Adrenal gland (tissue), 12 donors: Measurements from ENCODE around the gene USPL1. TPM values are rescaled to one million over a fixed set of nuclear protein-coding genes. Genes with fewer than 3 reads are reported as not detected.

Experiments used
- DNase-seq, 7 donors: peaks; one replicate each; pipeline ENCODE4 v3.0.0-alpha.2; 2019 to 2020
- H3K27ac ChIP-seq, 5 donors: fragments of 200-600 bp; sonication (generic) in 4 of 5; 1 replicate in 3 of 5; 2 replicates in 2 of 5; pipeline versions ENCODE4 v1.5.1 to v1.8.0; 2016 to 2020; ENCODE audit warnings: mild to moderate bottlenecking in 1 of 5
- H3K27me3 ChIP-seq: fragments of 200-600 bp; 2 replicates; pipeline ENCODE4 v1.8.0; 2021
- H3K36me3 ChIP-seq, 2 donors: fragments of 200-600 bp; replicated peaks in 1 of 2; 1 replicate in 1 of 2; 2 replicates in 1 of 2; pipeline versions ENCODE4 v1.5.1 to v1.8.0; 2018 to 2022
- H3K4me1 ChIP-seq, 2 donors: fragments of 200-600 bp; replicated peaks in 1 of 2; 1 replicate in 1 of 2; 2 replicates in 1 of 2; pipeline versions ENCODE4 v1.5.1 to v1.8.0; 2018 to 2021
- H3K4me3 ChIP-seq, 4 donors: fragments of 200-600 bp; sonication (generic) in 3 of 4; one replicate each; pipeline ENCODE4 v1.5.1; 2016 to 2018
- H3K9me3 ChIP-seq, 3 donors: fragments of 200-600 bp; sonication (generic) in 1 of 3; replicated peaks in 1 of 3; 1 replicate in 2 of 3; 2 replicates in 1 of 3; pipeline versions ENCODE4 v1.5.1 to v1.8.0; 2016 to 2021
- CTCF ChIP-seq, 6 experiments: fragments of 450-650 bp in 4 of 6; fragments of 200-600 bp in 2 of 6; sonication (generic) in 1 of 6; IDR thresholded peaks; 1 replicate in 5 of 6; 2 replicates in 1 of 6; pipeline versions ENCODE4 v1.5.1 to v1.8.0; 2016 to 2021; ENCODE audit warnings: antibody characterized with exemption in 6 of 6, mild to moderate bottlenecking in 2 of 6, moderate library complexity in 1 of 6
- POLR2A ChIP-seq, 2 donors: fragments of 450-650 bp; IDR thresholded peaks; one replicate each; pipeline ENCODE4 v1.6.1; 2017; ENCODE audit warnings: antibody characterized with exemption in 2 of 2, mild to moderate bottlenecking in 2 of 2, moderate library complexity in 1 of 2
- WGBS, 4 donors: extraction: QIAGEN DNeasy Blood & Tissue Kit in 2 of 4; methylation state at CpG; one replicate each; pipeline versions ENCODE4 v1.1.5 to v1.1.7; 2013 to 2017; 5-methylcytosine and 5-hydroxymethylcytosine counted together
- intact Hi-C, 2 donors: fragments of 100-400 bp; cut with DNase I; formaldehyde crosslinking; loops; one replicate each; pipeline versions ENCODE4 v1.14.1 to v1.15.0; 2022 to 2023
- polyA plus RNA-seq, 3 donors: library from polyadenylated mRNA; stranded (reverse); fragments of 200-250 nt in 2 of 3; fragments of 350-450 nt in 1 of 3; fragmentation: Illumina TruSeq in 1 of 3; extraction: RNeasy Lipid Tissue Mini Kit (QIAGEN cat#74804) in 1 of 3; gene quantifications; one replicate each; pipeline ENCODE4 v1.2.3, GENCODE V29; 2013 to 2014
- total RNA-seq, 9 donors: library from RNA; depleted of rRNA in 4 of 9; stranded (reverse); fragments of >200 nt in 4 of 9; fragments of 120-200 nt in 1 of 9; fragmentation: NEBNext Ultra II Directional in 1 of 9; extraction: Animal tissue kit (Norgen Biotek cat#: 25700) in 1 of 9; gene quantifications; one replicate each; pipeline versions ENCODE4 v1.1.0 to v1.2.4, GENCODE V29; 2013 to 2023
- donor health status: healthy with polysubstance abuse.
- donor health status: Bipolar disorder and iron deficiency.
- donor health status: DM: yes; HTN: yes; CAD: no.
- donor health status: DM: no; HTN: no; CAD: no.
- donor health status: DM: no; HTN: no; CAD: no.
- donor health status: DM: yes; HTN: yes; CAD: no.

USPL1 gene
- total and polyA plus RNA-seq, 12 donors, result 6.3 to 23.8 (median 15.5) TPM

GRCh38 chr13:30697177-30697953 is 79.6 kb downstream of the USPL1 start:
- TF ChIP-seq CTCF (IDR thresholded peaks at IDR 0.05), result no peak
- Histone ChIP-seq H3K4me1 (peaks cover 0 to 25% of the 10 kb centered on the region in 2 donors), H3K4me3 (no peak overlapping the region), H3K9me3 (no peaks in the 10 kb centered on the region), H3K27ac (peak overlapping the region in 3 of 5 donors; percentile 11 to 76 (median 47)), H3K36me3 (no peaks in the 10 kb centered on the region), H3K27me3 (no peaks in the 10 kb centered on the region)
- 48 to 66% (median 58%) methylated on average over 8 of the region's 8 CpGs for WGBS, 4 donors
- DNase-seq, result no peak
- intact Hi-C loops, result no loop called here

- intact Hi-C loops, result no loop called here
- Histone ChIP-seq H3K36me3 (no peaks in the 10 kb centered on the region), H3K9me3 (no peaks in the 10 kb centered on the region), H3K27me3 (no peaks in the 10 kb centered on the region), H3K4me3 (no peak overlapping the region), H3K27ac (peak overlapping the region in 1 of 5 donors; percentile 0), H3K4me1 (peaks cover 0 to 25% of the 10 kb centered on the region in 2 donors)
- no peak for TF ChIP-seq POLR2A (IDR thresholded peaks at IDR 0.05)
- no peak for TF ChIP-seq CTCF (IDR thresholded peaks at IDR 0.05)
- DNase-seq, result no peak
- WGBS, 4 donors, result 54 to 69% (median 61%) methylated on average over 7 of the region's 7 CpGs
Measured at GRCh38 chr13:30697996-30698401, 80.3 kb downstream of the USPL1 start.

- no peak for TF ChIP-seq POLR2A (IDR thresholded peaks at IDR 0.05)
- no peak for TF ChIP-seq CTCF (IDR thresholded peaks at IDR 0.05)
- intact Hi-C loops, result no loop called here
- Histone ChIP-seq H3K4me3 (no peak overlapping the region), H3K9me3 (no peaks in the 10 kb centered on the region), H3K27ac (peak overlapping the region in 1 of 5 donors; percentile 0), H3K4me1 (peaks cover 0 to 25% of the 10 kb centered on the region in 2 donors), H3K27me3 (no peaks in the 10 kb centered on the region), H3K36me3 (no peaks in the 10 kb centered on the region)
- DNase-seq, result no peak
- 81 to 88% (median 83%) methylated on average over 12 to 15 of the region's 15 CpGs for WGBS, 4 donors
Measured at GRCh38 chr13:30698488-30699005, 80.8 kb downstream of the USPL1 start.

GRCh38 chr13:30700364-30700763 is 82.6 kb downstream of the USPL1 start:
- no peak for DNase-seq
- Histone ChIP-seq H3K4me1 (peaks cover 0 to 25% of the 10 kb centered on the region in 2 donors), H3K9me3 (no peaks in the 10 kb centered on the region), H3K4me3 (no peak overlapping the region), H3K27me3 (no peaks in the 10 kb centered on the region), H3K36me3 (no peaks in the 10 kb centered on the region), H3K27ac (no peak overlapping the region)
- 54 to 67% (median 63%) methylated on average over 5 of the region's 5 CpGs for WGBS, 4 donors
- intact Hi-C loops, result no loop called here
- no peak for TF ChIP-seq POLR2A (IDR thresholded peaks at IDR 0.05)
- TF ChIP-seq CTCF (IDR thresholded peaks at IDR 0.05), result no peak
